GM18505 (cell line): ENCODE results near the gene LARP4B.

Experiments
- ATAC-seq: cut with Tn5 transposase; IDR thresholded peaks from one replicate; pipeline ENCODE4 v1.9.1; 2021; ENCODE audit not compliant: unreplicated experiment
- POLR2A ChIP-seq: IDR thresholded peaks from 4 replicates; pipeline ENCODE4 v1.6.1; 2011; ENCODE audit warnings: borderline replicate concordance; ENCODE audit not compliant: insufficient read depth, insufficient read length; ENCODE audit errors: extremely low read depth

Gene LARP4B

GRCh38 chr10:931326-932318 lies at the start of gene LARP4B:
LARP4B (minus strand) TSS chr10:931705; CDS start chr10:885721, 45,984 bp downstream.
- TF ChIP-seq POLR2A, result peak; percentile 77
- ATAC-seq, result peak; percentile 95

- ATAC-seq, result no peak
- no peak for TF ChIP-seq POLR2A
These were observed 49.1 kb upstream of the LARP4B start for GRCh38 chr10:980468-981093.

GRCh38 chr10:978826-979421 lies 47.4 kb upstream of the LARP4B start:
- no peak for ATAC-seq
- TF ChIP-seq POLR2A, result no peak

- ATAC-seq, result no peak
- no peak for TF ChIP-seq POLR2A
These were observed 44.8 kb upstream of the LARP4B start for GRCh38 chr10:976316-976715.

DNA sequence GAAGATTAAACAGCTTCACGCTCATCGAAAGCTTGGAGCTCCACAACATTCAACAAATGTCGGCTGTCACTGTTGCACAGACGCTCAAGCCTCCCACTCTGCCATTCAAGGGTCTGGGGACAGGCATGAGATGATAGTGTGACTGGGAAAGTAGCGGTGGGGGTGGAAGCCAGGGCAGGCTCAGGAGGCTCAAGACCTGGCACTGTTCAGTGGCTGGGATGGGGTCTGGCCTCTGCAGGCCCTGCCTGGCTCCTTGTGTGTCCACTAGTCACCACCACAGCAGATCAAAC lies 43.2 kb upstream of the LARP4B start:
- ATAC-seq, result no peak
- TF ChIP-seq POLR2A, result no peak

GRCh38 chr10:974038-974784 lies 42.7 kb upstream of the LARP4B start:
- TF ChIP-seq POLR2A, result no peak
- ATAC-seq, result no peak

DNA sequence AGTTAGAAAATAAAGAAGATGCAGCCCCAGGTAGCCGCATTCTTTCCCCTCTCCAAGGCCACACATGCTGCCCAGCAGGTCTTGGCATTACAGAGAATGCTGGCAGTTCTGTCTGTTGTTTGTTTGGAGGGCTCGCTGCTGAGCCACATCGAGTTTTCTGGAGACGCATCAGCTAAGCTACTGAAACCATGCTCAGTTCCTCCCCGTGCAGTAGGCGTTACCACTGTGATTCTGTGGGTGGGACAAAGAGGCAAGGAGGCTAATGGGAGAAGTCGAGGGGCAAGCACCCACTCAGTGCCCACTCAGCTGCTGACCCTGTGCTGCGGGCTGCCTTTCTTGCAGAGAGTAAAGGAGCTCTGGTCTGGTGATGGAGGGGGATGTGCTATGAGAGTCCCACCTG lies 41.3 kb upstream of the LARP4B start:
- ATAC-seq, result no peak

GRCh38 chr10:971613-972012 lies 40.1 kb upstream of the LARP4B start:
- no peak for TF ChIP-seq POLR2A
- no peak for ATAC-seq

More for the DNA sequence above, 41.3 kb upstream of the LARP4B start:
- no peak for TF ChIP-seq POLR2A

GRCh38 chr10:971150-971542 lies 39.6 kb upstream of the LARP4B start:
- ATAC-seq, result no peak
- TF ChIP-seq POLR2A, result no peak

GRCh38 chr10:970311-971149 lies 39.0 kb upstream of the LARP4B start:
- no peak for TF ChIP-seq POLR2A
- no peak for ATAC-seq

GRCh38 chr10:969473-970150 lies 38.1 kb upstream of the LARP4B start:
- TF ChIP-seq POLR2A, result no peak
- ATAC-seq, result no peak

DNA sequence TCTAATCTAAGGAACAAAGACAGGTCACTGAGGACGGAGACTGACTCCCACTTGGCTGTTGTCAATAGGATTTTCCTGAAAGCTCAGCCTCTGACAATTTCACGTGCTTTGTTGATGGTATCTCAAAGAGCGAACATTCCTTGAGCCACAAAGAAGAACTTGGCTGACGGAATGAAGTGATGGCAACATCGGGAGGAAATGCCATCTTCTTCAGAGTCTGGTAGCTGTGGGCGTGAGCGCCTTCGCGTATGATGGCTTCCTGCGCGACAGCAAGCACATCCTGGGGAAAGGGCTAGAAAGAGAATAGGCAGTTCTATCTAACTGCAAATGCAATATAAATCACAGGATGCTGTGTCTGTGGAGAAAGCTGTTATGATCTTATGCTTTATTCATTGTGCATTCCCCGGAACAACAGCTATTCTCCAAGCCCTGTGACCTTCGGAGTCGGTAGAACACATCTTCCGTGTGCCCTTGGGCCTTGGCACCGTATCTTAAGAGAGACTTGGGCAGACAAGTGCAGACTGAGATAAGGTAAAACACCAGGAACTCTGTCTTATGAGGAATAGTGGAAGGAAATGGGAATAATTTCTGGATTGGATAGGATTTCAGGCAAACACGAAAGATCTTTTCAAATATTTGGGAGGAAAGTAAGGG lies 37.2 kb upstream of the LARP4B start:
- no peak for TF ChIP-seq POLR2A
- ATAC-seq, result no peak
